IMR-90 (cell line): Measurements from ENCODE around the gene SLC1A7.

Experiments
- POLR2A ChIP-seq: IDR thresholded peaks from 2 replicates; pipeline ENCODE4 v1.6.1; 2012; ENCODE audit warnings: mild to moderate bottlenecking, low read depth, low read length
- RAD21 ChIP-seq: IDR thresholded peaks from 2 replicates; pipeline ENCODE4 v1.6.1; 2012; ENCODE audit warnings: low read length, improper control_type of control experiment

DNA sequence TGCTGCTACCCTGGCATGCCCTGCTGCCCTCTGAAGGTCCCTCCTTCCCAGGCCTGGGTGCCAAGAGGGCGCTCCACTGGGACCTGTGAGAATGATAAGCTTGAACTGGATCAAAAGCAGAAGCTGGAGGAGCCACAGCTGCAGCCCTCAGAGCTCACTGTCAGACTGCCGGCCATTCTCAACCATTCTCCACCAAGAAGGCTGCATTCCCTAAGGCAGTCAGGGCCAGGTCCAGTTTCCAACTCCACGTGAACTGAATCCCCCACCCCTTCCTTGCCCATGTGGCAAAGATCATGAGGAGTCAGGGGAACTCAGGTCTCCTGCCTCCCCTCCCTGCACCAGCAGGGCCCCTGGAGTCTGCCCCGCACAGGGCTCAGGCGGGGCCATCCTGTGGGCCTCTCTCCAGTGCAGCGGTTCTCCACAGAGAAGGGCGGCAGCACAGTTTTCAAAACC is 19.5 kb downstream of the SLC1A7 start:
- no peak for TF ChIP-seq RAD21
- TF ChIP-seq POLR2A: no peak
